ENCODE measurements around the gene PDE4B. TPM values are rescaled to one million over a fixed set of nuclear protein-coding genes. Genes with fewer than 3 reads are reported as not detected.

Gene PDE4B
- total and polyA plus RNA-seq, 9 of the 15 experiments (the other 6 are each of a cell fraction or from before 2014, with no cell fraction given): 0.09 TPM; not detected in 8

GRCh38 chr1:66381621-66382275 is 589.1 kb downstream of the PDE4B start (continued):
- no peak for TF ChIP-seq CHD7 (IDR thresholded peaks at IDR 0.05; ENCODE audit: low read depth, low read length)
- no peak for TF ChIP-seq REST (IDR thresholded peaks at IDR 0.05; ENCODE audit: borderline replicate concordance)
- TF ChIP-seq REST (CRISPR knock-in tag; IDR thresholded peaks at IDR 0.05; ENCODE audit: low read depth): no peak
- TF ChIP-seq FOXK2 (conservative IDR thresholded peaks at IDR 0.05 in 1 of 2, IDR thresholded peaks at IDR 0.05 in 1 of 2; ENCODE audit: low read depth in 2 of 2): no peak
- no peak for TF ChIP-seq MCM5 (IDR thresholded peaks at IDR 0.05; ENCODE audit: low read depth)
- TF ChIP-seq MTA2 (IDR thresholded peaks at IDR 0.05; ENCODE audit: low read depth): no peak
- TF ChIP-seq TFAM (CRISPR knock-in tag; conservative IDR thresholded peaks at IDR 0.05): no peak
- no peak for TF ChIP-seq POLR3A (IDR thresholded peaks at IDR 0.05; ENCODE audit: borderline replicate concordance, extremely low read depth, insufficient read depth, insufficient read length)
